ENCODE results near the gene CHAT. TPM values are rescaled to one million over a fixed set of nuclear protein-coding genes. Genes with fewer than 3 reads are reported as not detected.

Gene CHAT
- total and polyA plus RNA-seq, 2 of the 13 experiments (the other 11 are each of a cell fraction or from before 2014, with no cell fraction given) = not detected

DNA sequence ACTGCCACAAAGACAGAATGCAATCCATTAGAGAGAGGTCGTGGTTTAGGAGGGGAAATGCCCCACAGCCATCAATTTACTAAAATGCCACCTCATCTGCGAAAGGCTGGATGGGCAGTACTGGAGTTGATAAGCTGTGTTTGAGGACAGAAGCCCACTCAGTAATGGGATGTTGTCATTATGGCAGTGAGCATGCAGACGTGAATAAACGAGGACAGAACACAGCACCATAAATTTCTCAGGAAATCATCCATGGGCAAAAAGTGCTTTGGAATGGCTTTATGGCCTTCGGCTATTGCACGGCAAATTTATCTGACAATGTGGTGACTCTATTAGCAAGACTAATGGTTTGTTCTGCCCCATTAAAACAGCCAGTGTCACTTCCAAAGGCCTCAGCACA lies 49.8 kb downstream of the CHAT start:
- no peaks in the 10 kb centered on the region for H4K20me1 ChIP-seq (ENCODE audit: insufficient read depth, low read length)
- no peak overlapping the region for H3K4me3 ChIP-seq (replicated peaks in 1 of 3; ENCODE audit: insufficient read depth in 1 of 3, low read depth in 2 of 3, low read length in 3 of 3)
- intact Hi-C loops (cut with micrococcal nuclease; ENCODE audit: unreplicated experiment) (no loop called here), in situ Hi-C loops (cut with HindIII; ENCODE audit: extremely low pct_ligation_motif_present, low pct_unique_long_range_greater_than_20kb) (no loop called here)
- peaks cover 0 to 23% of the 10 kb centered on the region in 2 experiments; a peak in 3 of 5 replicates for H3K27me3 ChIP-seq (ENCODE audit: control insufficient read depth in 1 of 2, insufficient read depth in 2 of 2, low read length in 2 of 2)
- ChIA-PET CTCF (ENCODE audit: low intra/inter-chr PET ratio, low total read pairs) (no interaction called here), POLR2A (no interaction called here)
- peaks cover 9% of the 10 kb centered on the region for H3K9me3 ChIP-seq (ENCODE audit: low read length)
- H3K36me3 ChIP-seq (replicated peaks in 1 of 2; ENCODE audit: control insufficient read depth in 1 of 2, insufficient read depth in 2 of 2, low read length in 2 of 2) = no peaks in the 10 kb centered on the region
- H3K9ac ChIP-seq (ENCODE audit: insufficient read depth, low read depth, low read length) = no peak overlapping the region
- 29% methylated on average over 4 of the region's 6 CpGs for WGBS (ENCODE audit: low lambda C conversion rate)
- BruUV-seq (replicated peaks) = no TSS peak
- H3K79me2 ChIP-seq (ENCODE audit: insufficient read depth, low read length) = no peaks in the 10 kb centered on the region
- no peak overlapping the region for H3K27ac ChIP-seq (ENCODE audit: extremely low read length, insufficient read depth, low read length)
- TF ChIP-seq MEIS1 (CRISPR knock-in tag; IDR thresholded peaks at IDR 0.05; ENCODE audit: borderline replicate concordance) (no peak), SATB2 (CRISPR knock-in tag; IDR thresholded peaks at IDR 0.05) (no peak), ZNF800 (CRISPR knock-in tag; IDR thresholded peaks at IDR 0.05) (no peak), ZNF292 (CRISPR knock-in tag; IDR thresholded peaks at IDR 0.05; ENCODE audit: borderline replicate concordance, low read depth) (no peak), ZBTB7A (CRISPR knock-in tag; IDR thresholded peaks at IDR 0.05) (no peak), TBL1XR1 (IDR thresholded peaks at IDR 0.05; ENCODE audit: borderline replicate concordance, low read length, partially characterized antibody) (no peak), KLF6 (CRISPR knock-in tag; IDR thresholded peaks at IDR 0.05) (no peak), NFYC (CRISPR knock-in tag; IDR thresholded peaks at IDR 0.05) (no peak), ARNT (IDR thresholded peaks at IDR 0.05) (no peak), ZNF543 (CRISPR knock-in tag; IDR thresholded peaks at IDR 0.05) (no peak), ZNF672 (CRISPR knock-in tag; IDR thresholded peaks at IDR 0.05) (no peak), ZC3H13 (CRISPR knock-in tag; IDR thresholded peaks at IDR 0.05) (no peak)
- TF ChIP-seq, protein P1, sequence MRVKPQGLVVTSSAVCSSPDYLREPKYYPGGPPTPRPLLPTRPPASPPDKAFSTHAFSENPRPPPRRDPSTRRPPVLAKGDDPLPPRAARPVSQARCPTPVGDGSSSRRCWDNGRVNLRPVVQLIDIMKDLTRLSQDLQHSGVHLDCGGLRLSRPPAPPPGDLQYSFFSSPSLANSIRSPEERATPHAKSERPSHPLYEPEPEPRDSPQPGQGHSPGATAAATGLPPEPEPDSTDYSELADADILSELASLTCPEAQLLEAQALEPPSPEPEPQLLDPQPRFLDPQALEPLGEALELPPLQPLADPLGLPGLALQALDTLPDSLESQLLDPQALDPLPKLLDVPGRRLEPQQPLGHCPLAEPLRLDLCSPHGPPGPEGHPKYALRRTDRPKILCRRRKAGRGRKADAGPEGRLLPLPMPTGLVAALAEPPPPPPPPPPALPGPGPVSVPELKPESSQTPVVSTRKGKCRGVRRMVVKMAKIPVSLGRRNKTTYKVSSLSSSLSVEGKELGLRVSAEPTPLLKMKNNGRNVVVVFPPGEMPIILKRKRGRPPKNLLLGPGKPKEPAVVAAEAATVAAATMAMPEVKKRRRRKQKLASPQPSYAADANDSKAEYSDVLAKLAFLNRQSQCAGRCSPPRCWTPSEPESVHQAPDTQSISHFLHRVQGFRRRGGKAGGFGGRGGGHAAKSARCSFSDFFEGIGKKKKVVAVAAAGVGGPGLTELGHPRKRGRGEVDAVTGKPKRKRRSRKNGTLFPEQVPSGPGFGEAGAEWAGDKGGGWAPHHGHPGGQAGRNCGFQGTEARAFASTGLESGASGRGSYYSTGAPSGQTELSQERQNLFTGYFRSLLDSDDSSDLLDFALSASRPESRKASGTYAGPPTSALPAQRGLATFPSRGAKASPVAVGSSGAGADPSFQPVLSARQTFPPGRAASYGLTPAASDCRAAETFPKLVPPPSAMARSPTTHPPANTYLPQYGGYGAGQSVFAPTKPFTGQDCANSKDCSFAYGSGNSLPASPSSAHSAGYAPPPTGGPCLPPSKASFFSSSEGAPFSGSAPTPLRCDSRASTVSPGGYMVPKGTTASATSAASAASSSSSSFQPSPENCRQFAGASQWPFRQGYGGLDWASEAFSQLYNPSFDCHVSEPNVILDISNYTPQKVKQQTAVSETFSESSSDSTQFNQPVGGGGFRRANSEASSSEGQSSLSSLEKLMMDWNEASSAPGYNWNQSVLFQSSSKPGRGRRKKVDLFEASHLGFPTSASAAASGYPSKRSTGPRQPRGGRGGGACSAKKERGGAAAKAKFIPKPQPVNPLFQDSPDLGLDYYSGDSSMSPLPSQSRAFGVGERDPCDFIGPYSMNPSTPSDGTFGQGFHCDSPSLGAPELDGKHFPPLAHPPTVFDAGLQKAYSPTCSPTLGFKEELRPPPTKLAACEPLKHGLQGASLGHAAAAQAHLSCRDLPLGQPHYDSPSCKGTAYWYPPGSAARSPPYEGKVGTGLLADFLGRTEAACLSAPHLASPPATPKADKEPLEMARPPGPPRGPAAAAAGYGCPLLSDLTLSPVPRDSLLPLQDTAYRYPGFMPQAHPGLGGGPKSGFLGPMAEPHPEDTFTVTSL (CRISPR knock-in tag; IDR thresholded peaks at IDR 0.05; ENCODE audit: borderline replicate concordance) = no peak
- TF ChIP-seq, protein P2, sequence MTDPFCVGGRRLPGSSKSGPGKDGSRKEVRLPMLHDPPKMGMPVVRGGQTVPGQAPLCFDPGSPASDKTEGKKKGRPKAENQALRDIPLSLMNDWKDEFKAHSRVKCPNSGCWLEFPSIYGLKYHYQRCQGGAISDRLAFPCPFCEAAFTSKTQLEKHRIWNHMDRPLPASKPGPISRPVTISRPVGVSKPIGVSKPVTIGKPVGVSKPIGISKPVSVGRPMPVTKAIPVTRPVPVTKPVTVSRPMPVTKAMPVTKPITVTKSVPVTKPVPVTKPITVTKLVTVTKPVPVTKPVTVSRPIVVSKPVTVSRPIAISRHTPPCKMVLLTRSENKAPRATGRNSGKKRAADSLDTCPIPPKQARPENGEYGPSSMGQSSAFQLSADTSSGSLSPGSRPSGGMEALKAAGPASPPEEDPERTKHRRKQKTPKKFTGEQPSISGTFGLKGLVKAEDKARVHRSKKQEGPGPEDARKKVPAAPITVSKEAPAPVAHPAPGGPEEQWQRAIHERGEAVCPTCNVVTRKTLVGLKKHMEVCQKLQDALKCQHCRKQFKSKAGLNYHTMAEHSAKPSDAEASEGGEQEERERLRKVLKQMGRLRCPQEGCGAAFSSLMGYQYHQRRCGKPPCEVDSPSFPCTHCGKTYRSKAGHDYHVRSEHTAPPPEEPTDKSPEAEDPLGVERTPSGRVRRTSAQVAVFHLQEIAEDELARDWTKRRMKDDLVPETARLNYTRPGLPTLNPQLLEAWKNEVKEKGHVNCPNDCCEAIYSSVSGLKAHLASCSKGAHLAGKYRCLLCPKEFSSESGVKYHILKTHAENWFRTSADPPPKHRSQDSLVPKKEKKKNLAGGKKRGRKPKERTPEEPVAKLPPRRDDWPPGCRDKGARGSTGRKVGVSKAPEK (CRISPR knock-in tag; IDR thresholded peaks at IDR 0.05; ENCODE audit: borderline replicate concordance) = no peak
- no peaks in the 10 kb centered on the region for H3K4me1 ChIP-seq (ENCODE audit: insufficient read depth, low read length)
- FAIRE-seq (no peak), ATAC-seq (no peak), DNase-seq (ENCODE audit: low spot score) (no peak)
- H2AFZ ChIP-seq (ENCODE audit: low read length) = no peak overlapping the region
- no peak overlapping the region for H3K4me2 ChIP-seq (ENCODE audit: low read depth, low read length)

Measured in HepG2 (cell line).